Uterus (tissue), 2 donors: ENCODE data around the gene NECAB2.

Source experiments
- POLR2A ChIP-seq, 2 donors: fragments of 450-650 bp; IDR thresholded peaks; one replicate each; pipeline ENCODE4 v1.6.1; 2016; ENCODE audit warnings: antibody characterized with exemption in 2 of 2, mild to moderate bottlenecking in 1 of 2, moderate library complexity in 1 of 2
- TF ChIP-seq, protein P1 (sequence below), 4 experiments: fragments of 200-600 bp in 2 of 4; fragments of 450-650 bp in 2 of 4; sonication (generic) in 2 of 4; IDR thresholded peaks; one replicate each; pipeline ENCODE4 v1.5.1; 2016 to 2019; ENCODE audit warnings: antibody characterized with exemption in 4 of 4, mild to moderate bottlenecking in 2 of 4, moderate library complexity in 1 of 4

DNA sequence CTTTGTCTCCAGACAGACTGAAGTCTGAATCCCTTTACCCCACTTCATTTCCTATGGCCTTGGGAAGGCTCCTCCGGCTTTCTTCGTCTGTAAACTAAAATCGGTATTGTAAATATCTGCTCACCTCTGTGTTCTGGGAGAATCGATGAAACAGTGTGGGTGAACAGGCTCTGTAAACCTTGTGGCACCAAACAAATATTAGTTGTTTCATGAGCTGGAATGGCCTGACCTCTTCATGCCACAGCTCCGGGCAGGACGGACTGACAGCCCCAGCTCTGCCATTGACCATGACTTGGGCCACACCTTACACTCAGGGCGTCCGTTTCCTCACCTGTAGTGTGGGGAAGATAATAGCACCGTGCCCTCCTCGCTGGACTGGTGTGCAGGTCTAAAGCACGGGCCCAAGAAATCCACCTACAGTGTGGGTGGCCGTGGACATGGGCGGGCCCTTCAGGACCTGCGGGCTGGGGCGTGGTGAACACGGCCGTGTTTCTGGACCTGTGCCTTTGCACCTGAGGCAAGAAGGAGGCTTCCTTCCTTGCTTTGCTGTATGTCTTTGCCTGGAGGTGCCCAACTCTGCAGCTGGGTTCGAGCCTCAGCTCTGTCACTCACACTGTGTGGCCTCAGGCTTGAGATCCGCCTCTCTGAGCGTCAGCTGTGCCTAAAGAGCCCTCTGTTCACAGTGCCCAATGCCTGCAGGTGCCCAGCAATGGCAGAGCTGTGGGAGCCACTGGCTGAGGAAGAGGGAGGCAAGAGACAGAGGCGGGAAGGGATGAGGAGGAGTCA lies 21.1 kb upstream of the NECAB2 start:
- TF ChIP-seq, protein P1, sequence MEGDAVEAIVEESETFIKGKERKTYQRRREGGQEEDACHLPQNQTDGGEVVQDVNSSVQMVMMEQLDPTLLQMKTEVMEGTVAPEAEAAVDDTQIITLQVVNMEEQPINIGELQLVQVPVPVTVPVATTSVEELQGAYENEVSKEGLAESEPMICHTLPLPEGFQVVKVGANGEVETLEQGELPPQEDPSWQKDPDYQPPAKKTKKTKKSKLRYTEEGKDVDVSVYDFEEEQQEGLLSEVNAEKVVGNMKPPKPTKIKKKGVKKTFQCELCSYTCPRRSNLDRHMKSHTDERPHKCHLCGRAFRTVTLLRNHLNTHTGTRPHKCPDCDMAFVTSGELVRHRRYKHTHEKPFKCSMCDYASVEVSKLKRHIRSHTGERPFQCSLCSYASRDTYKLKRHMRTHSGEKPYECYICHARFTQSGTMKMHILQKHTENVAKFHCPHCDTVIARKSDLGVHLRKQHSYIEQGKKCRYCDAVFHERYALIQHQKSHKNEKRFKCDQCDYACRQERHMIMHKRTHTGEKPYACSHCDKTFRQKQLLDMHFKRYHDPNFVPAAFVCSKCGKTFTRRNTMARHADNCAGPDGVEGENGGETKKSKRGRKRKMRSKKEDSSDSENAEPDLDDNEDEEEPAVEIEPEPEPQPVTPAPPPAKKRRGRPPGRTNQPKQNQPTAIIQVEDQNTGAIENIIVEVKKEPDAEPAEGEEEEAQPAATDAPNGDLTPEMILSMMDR (IDR thresholded peaks at IDR 0.05) = no peak
- TF ChIP-seq POLR2A (IDR thresholded peaks at IDR 0.05) = no peak
